GM21367 (cell line): Measurements from ENCODE around the gene CRYGB.

Experiments
- ATAC-seq: cut with Tn5 transposase; IDR thresholded peaks from one replicate; pipeline ENCODE4 v1.9.1; 2021; ENCODE audit not compliant: unreplicated experiment

Gene CRYGB, protein sequence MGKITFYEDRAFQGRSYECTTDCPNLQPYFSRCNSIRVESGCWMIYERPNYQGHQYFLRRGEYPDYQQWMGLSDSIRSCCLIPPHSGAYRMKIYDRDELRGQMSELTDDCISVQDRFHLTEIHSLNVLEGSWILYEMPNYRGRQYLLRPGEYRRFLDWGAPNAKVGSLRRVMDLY

DNA sequence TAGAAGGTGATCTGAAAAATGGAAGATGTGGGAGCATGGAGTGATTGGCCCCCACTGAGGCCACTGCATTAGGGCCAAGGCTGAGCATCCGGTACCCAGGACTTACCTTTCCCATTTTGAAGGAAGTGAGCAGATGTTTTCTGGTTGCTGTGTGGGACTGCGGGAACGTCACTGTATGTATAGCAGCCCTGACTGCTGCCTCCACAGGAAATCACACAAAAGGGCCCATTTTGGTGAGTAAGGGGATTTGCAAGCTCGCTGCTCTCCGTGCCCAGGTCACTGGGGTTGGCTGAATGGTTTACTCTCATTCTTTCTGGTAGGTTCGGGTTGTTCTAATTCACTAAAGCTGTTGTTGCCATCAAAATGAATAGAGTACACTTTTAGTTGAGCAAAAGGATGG is at the start of gene CRYGB:
Gene CRYGB, minus strand, starts transcription at position 153 of the 400 bp plus-strand sequence. Its CDS starts 38 bp downstream, at position 115.
- no peak for ATAC-seq

DNA sequence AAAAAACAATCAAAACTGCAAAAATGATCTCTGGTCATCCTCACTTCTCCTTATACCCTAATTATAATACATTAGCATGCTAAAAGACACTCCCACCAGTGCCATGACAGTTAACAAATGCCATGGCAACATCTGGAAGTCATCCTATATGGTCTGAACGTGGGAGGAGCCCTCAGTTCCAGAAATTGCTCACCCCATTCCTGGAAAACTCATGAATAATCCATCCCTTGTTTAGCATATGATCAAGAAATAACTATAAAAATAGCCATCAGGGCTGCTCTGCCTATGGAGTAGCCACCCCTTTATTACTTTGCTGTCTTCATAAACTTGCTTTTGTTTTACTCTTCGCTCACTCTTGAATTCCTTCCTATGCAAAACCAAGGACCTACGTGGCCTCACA is 49.6 kb upstream of the CRYGB start:
- no peak for ATAC-seq

DNA sequence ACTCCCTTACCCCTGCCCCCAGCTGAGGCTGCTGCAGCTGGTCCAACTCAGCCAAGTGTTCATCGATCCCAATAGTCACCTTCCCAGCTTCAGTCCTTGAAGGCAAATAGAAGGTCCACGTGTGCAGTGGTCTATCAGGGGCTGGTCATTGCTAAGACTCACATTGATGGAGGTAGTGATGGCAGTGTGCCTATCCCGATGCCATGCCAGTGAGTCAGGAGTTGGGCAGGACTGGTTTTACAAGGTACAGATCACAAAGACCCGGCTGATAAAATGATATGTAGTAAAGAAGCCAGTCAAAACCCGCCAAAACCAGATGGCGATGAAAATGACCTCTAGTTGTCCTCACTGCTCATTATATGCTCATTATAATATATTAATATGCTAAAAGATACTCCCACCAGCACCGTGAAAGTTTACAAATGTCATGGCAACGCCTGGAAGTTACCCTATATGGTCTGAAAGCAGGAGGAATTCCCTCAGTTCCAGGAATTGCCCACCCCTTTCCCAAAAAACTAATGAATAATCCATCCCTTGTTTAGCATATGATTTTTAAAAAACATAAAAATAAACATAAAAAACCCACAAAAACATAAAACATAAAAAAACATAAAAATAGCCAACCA is 46.8 kb upstream of the CRYGB start:
- ATAC-seq, result no peak

- ATAC-seq, result no peak
These were observed 44.0 kb upstream of the CRYGB start, which contains the start of gene C2orf80 for GRCh38 chr2:208189810-208190503. Gene C2orf80 (minus strand): TSS chr2:208190030. CDS start chr2:208186986, 3,044 bp downstream.

DNA sequence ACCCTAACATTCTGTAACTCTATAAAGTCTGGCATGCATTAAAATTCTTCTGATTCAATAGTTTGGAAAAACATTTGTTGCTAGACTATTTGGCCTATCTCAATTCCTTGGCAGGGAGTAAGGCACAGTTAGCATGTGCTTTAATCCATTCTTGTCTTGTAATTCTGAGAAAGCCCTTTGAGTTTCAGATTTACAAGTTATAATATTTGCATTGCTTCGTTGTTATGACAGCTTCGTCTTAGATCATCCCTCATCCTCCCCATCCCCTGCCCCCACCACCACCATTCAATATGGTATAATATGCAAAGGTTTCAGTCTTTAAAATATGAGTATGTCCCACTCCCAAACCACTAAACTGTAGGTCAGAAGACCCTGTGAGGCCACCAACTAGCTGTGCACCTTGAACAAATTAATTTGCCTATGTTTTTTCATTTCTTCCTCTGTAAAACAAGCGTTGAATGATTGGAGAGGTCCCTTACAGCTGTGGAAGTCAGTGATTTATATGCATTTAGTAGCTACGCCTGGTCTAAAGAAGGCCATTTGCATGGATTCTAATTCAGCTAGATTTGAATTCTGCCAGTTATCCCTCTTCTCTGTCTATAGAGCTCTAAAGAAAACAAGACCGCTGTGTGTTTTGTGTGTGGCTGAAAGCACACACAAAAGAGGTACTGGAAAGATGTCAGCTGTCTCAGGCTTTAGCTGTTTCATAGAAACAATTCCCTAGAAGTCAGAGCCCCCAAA is 43.3 kb upstream of the CRYGB start:
- no peak for ATAC-seq

DNA sequence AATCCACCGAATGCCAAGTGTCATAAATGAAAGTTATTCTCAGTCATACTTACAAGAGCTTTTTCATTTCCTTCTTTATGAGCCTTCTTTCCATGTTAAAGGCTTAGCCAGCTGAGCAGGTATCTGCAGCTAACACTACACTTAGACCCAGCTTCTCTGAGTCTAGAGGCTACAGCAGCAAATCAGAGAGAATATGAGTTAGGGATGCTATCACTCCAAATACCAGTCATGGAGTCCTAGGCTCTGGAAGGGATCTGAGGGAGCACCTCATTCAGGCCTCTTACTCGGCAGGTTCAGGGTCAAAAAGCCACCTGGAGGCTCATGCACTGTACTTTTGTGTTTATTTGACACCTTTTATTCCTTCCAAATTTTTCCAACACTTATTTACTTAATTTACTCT is 40.9 kb upstream of the CRYGB start:
- no peak for ATAC-seq

DNA sequence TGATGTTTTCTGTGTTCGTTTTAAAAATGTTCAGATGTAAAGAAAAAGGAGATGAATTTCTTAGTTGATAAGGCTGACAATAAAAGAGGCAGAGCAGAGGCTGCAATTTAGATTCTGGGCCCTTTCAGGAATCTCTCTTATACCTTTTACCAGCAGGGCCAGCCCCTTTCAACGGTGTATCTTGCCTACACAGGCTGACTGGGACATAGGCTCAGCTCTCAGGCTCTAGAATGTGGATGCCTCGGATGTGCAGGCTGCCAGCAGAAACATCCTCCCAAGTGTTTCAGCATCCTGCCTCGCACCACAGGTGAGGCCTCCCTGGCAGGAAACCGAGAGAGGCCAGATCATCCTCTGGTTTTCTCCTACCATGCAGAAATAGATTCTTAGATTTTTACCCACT is 40.5 kb upstream of the CRYGB start:
- ATAC-seq, result no peak

DNA sequence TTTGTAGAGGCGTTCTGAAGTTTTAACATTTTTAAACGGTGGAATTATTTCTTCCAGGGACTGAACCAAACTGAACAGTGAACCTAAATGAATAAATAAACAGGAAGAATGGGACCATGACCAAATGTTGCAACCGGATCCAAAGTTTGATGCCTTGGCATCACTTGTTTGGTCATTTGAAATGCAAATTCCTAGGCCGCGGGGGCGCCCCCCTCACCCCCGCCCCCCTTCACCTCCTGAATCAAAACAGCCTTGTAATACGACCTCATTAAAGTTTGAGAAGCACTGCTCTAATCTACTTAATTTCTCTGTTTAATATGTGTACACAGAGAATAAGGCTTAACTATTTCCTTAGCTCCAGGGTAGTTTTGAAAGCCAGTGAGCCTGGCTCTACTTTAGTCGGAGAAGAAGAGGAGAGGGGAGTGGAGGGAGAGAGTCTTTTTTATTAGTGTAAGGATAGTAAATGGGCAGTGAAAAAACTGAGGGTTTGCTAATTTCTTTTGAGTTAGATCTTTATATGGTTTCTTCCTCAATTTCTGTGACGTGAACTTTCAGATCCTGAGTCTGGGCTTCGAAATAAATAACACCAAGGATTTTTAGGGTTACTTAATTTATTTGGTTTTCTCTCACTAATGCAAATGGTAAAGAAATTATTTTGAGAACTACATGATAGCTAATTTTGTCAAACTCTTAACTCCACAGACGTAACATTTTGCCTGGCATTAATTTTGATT is 38.2 kb upstream of the CRYGB start:
- no peak for ATAC-seq

DNA sequence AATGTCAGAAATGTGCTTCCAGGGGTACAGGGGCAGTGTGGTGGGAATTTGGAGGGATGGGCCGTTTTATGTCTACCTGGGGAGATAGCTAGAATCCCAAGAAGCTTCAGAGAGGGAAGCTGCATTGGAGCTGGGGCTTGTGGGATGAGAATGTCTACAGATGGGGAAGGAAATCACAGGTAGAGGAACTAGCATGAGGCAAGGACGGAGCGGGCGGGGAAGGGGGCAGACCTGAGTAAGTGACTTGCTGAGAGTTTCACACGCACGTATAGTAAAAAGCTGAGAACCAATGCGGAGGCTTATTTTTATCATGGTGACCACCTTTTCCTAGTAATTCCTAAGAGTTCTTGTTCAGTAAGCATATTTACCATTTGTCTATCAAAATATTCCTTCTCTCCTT is 37.6 kb upstream of the CRYGB start:
- no peak for ATAC-seq

GRCh38 chr2:208182835-208183234 is 36.9 kb upstream of the CRYGB start:
- ATAC-seq, result no peak

DNA sequence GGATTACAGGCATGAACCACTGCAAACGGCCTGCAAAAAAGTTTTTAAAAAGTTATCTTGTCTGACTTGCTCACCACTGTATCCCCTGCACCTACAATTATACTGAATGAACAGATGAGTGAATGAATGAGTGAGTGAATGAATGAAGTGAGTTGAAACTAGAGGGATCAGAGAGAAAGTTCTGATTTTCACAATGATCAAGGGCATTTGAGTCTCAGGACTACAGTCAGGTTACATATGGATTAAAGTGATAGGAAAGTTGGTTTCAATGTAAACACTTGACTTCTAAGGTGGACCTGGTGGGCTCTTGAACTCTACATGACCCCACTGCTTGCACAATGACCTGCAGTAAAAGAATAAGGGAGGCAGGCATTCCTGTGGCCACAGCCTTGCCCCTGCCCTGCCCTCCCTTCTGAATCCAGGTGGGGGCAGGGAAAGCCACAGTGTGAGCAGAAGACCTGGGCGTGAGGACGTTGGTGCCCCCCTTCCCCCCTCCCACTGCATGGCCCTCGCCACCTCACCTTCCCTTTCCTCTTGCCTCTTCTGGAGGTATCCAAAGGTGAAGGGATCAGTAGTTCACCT is 33.2 kb upstream of the CRYGB start:
- no peak for ATAC-seq

- no peak for ATAC-seq
These were observed 29.8 kb upstream of the CRYGB start for GRCh38 chr2:208175840-208176153.

DNA sequence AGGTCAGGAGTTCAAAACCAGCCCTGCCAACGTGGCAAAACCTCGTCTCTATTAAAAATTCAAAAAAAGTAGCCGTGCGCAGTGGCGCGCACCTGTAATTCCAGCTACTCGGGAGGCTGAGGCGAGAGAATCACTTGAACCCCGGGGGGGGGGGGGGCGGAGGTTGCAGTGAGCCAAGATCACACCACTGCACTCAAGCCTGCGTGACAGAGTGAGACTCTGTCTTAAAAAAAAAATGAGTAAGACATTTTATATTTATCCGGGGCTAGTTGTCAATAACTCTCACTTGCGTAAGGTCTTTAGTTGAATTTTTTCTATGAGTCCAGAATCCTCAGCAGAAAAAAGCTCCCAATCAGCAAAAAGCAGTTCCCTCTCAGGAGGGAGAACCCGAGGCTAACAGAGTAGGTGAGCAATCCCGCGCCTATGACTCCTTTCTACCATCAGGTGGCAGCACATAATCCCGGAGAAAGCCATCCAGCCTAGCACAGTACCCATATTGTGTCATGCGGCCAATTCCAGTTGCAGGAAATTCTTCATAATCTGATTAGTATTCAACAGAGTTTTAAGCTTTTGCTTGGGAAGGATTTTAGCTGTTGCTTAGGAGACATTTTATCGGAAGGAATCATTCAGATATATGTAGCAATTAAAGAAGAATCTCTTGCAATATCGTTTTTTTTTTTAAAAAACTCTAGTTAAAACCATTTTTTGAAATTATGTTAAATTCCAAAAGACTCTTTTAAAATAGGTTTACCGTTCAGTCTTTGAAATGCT is 29.3 kb upstream of the CRYGB start:
- peak; percentile 100 for ATAC-seq

- no peak for ATAC-seq
These were observed 28.2 kb upstream of the CRYGB start for GRCh38 chr2:208174144-208174543.

DNA sequence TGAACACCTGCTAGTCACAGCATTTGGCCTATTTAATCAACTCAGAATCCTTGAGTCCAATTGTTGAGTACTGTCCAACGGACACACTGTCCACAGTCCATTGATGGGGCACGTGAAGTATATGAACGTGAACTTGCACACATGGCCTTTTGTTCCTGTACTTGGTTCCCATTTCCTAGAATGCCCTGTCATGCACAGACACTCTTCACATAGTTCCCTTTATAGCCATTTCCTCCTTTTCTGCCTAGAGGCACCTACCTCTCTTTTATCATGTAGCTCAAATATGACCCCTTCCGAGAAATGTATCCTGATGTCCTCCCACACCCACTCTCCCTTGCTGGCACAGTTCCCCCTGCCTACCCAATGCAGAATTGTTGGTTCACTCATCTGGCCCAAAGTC is 26.2 kb upstream of the CRYGB start:
- no peak for ATAC-seq

GRCh38 chr2:208164951-208165755 is 19.2 kb upstream of the CRYGB start:
- ATAC-seq, result no peak

- no peak for ATAC-seq
These were observed 17.5 kb upstream of the CRYGB start, which contains the start of gene CRYGA for GRCh38 chr2:208163489-208163888. Gene CRYGA (minus strand): TSS chr2:208163589. CDS start chr2:208163556, 33 bp downstream.

- no peak for ATAC-seq
These were observed 10.5 kb upstream of the CRYGB start for GRCh38 chr2:208156439-208156838.

- ATAC-seq, result no peak
These were observed 7.2 kb upstream of the CRYGB start for GRCh38 chr2:208153156-208153555.
